Activated effector memory CD4-positive, alpha-beta T cell treated with anti-CD3 and anti-CD28 coated beads, Interleukin-2, amount 50 U/mL, for 16 hours (primary cell): ENCODE data around the gene CDK5RAP3.

Experiments
- DNase-seq: peaks from one replicate; pipeline ENCODE4 v3.0.0-alpha.2; 2020

The CDK5RAP3 gene

GRCh38 chr17:47949946-47950345 lies 21.0 kb upstream of the CDK5RAP3 start:
- no peak for DNase-seq

- DNase-seq, result no peak
These were observed 20.5 kb upstream of the CDK5RAP3 start for GRCh38 chr17:47950448-47950847.

- DNase-seq, result no peak
These were observed 18.5 kb upstream of the CDK5RAP3 start for GRCh38 chr17:47952171-47953021.

- no peak for DNase-seq
These were observed 17.0 kb upstream of the CDK5RAP3 start for GRCh38 chr17:47953909-47954308.

- no peak for DNase-seq
These were observed 15.1 kb upstream of the CDK5RAP3 start for GRCh38 chr17:47955497-47956461.

- DNase-seq, result no peak
These were observed 13.9 kb upstream of the CDK5RAP3 start for GRCh38 chr17:47956791-47957590.

- DNase-seq, result no peak
These were observed 13.1 kb upstream of the CDK5RAP3 start, which contains the start of gene PRR15L for GRCh38 chr17:47957591-47958490. Gene PRR15L (minus strand): TSS chr17:47957883. CDS start chr17:47953234, 4,649 bp downstream.

GRCh38 chr17:47959825-47960655 lies 10.9 kb upstream of the CDK5RAP3 start:
- no peak for DNase-seq

- no peak for DNase-seq
These were observed 9.5 kb upstream of the CDK5RAP3 start for GRCh38 chr17:47961406-47961805.

- no peak for DNase-seq
These were observed 8.0 kb upstream of the CDK5RAP3 start for GRCh38 chr17:47962901-47963300.

- no peak for DNase-seq
These were observed 6.1 kb upstream of the CDK5RAP3 start for GRCh38 chr17:47964856-47965255.

- DNase-seq, result no peak
These were observed 4.8 kb upstream of the CDK5RAP3 start for GRCh38 chr17:47966079-47966519.

GRCh38 chr17:47967607-47968252 lies 3.2 kb upstream of the CDK5RAP3 start:
- no peak for DNase-seq

- DNase-seq, result no peak
These were observed 2.1 kb upstream of the CDK5RAP3 start for GRCh38 chr17:47968836-47969235.

- no peak for DNase-seq
These were observed 786 bp upstream of the CDK5RAP3 start for GRCh38 chr17:47969930-47970724.

GRCh38 chr17:47973541-47973940 lies 2.6 kb downstream of the CDK5RAP3 start:
- DNase-seq, result no peak

GRCh38 chr17:47975189-47975822 lies 4.4 kb downstream of the CDK5RAP3 start:
- no peak for DNase-seq

GRCh38 chr17:47975823-47976205 lies 4.9 kb downstream of the CDK5RAP3 start:
- DNase-seq, result no peak

GRCh38 chr17:47978324-47978723 lies 7.4 kb downstream of the CDK5RAP3 start:
- DNase-seq, result peak; percentile 76
